Measurements from ENCODE around the gene CBARP. TPM values are rescaled to one million over a fixed set of nuclear protein-coding genes. Genes with fewer than 3 reads are reported as not detected.
"Not testable (repeated sequence)": the region's sequence is repeated elsewhere in the genome, so short reads cannot be mapped to it uniquely, and the experiment has no call there.

The CBARP gene
- total RNA-seq, 1 donor from 2014 or later: 26.2 TPM

DNA sequence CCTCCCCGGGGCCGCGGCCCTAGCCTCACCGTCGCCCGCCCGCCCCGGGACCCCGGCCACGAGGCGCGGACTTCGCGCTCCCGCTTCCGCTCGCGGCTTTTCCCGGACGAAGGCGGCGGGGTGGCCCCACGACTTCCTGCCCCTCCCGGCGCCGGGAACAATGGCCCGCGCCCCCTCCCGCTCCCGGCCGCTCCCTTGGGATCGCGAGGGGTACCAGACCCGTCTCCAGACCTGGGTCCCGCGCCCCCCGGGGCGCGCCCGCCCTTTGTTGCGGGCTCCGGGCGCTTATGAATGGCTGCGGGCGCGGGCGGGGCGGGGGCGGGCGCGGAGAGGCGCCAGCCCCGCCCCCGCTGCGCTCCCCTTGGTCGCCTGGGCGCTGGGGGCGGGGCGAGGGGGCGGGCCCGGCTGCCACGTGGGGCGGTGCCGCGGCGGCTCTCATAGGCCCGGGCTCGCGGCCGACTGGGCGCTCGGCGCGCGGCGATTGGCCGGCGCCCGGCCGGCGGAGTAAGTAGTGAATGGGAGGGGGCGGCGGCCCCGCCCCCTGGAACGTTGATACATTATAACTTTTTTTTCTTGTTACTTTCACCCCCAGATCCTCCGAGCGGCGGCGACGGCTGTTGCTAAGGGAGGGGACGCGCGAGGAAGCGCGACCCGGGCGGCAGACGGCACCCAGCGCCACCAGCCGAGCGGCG, 11.6 kb upstream of the CBARP start:
- H3K9me3 Mint-ChIP-seq: no peaks in the 10 kb centered on the region
- peak overlapping the region; percentile 81 for H3K27ac Mint-ChIP-seq (ENCODE audit: unreplicated experiment)
- DNase-seq (ENCODE audit: low read depth, low spot score): peak; percentile 80
- peaks cover 8% of the 10 kb centered on the region for H3K27me3 Mint-ChIP-seq (ENCODE audit: low read depth)
- peaks cover 3% of the 10 kb centered on the region for H3K4me1 Mint-ChIP-seq
- peaks cover 7% of the 10 kb centered on the region for H3K36me3 Mint-ChIP-seq (ENCODE audit: low read depth)
- TF ChIP-seq, protein P1, sequence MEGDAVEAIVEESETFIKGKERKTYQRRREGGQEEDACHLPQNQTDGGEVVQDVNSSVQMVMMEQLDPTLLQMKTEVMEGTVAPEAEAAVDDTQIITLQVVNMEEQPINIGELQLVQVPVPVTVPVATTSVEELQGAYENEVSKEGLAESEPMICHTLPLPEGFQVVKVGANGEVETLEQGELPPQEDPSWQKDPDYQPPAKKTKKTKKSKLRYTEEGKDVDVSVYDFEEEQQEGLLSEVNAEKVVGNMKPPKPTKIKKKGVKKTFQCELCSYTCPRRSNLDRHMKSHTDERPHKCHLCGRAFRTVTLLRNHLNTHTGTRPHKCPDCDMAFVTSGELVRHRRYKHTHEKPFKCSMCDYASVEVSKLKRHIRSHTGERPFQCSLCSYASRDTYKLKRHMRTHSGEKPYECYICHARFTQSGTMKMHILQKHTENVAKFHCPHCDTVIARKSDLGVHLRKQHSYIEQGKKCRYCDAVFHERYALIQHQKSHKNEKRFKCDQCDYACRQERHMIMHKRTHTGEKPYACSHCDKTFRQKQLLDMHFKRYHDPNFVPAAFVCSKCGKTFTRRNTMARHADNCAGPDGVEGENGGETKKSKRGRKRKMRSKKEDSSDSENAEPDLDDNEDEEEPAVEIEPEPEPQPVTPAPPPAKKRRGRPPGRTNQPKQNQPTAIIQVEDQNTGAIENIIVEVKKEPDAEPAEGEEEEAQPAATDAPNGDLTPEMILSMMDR (conservative IDR thresholded peaks at IDR 0.05): no peak
- H3K4me3 Mint-ChIP-seq: peak overlapping the region; percentile 95

DNA sequence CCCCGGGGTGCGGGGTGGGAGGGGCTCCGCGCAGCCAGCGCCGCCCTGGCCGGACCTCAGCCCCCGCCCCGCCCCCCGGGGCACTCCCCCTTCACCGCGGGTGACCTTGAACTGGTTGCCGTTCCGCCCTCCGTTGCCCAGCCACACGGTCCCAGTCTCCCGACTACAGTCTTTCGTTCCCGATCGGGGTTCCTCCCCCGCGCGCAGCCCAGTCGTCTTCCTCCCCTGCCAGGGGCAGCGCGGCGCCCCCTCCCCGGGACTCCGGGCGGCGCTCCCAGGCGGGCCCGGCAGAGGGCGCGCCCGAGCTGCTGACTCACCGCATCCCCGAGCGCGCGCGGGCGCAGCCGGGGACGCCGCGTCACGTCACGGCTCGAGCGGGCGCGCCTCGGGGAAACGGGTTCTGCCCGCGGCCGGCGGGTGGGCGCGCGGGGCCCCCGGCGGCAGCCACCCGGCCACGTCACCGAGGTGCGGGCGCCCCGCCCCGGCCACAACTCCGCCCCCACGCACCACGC, 11.0 kb upstream of the CBARP start:
- TF ChIP-seq, protein P1 (conservative IDR thresholded peaks at IDR 0.05): peak; percentile 86
- Mint-ChIP-seq H3K27ac (ENCODE audit: unreplicated experiment) (peak overlapping the region; percentile 94), H3K4me3 (peak overlapping the region; percentile 83), H3K9me3 (no peaks in the 10 kb centered on the region), H3K4me1 (peaks cover 4% of the 10 kb centered on the region), H3K27me3 (ENCODE audit: low read depth) (peaks cover 8% of the 10 kb centered on the region), H3K36me3 (ENCODE audit: low read depth) (peaks cover 7% of the 10 kb centered on the region)
- DNase-seq (ENCODE audit: low read depth, low spot score): peak; percentile 83

DNA sequence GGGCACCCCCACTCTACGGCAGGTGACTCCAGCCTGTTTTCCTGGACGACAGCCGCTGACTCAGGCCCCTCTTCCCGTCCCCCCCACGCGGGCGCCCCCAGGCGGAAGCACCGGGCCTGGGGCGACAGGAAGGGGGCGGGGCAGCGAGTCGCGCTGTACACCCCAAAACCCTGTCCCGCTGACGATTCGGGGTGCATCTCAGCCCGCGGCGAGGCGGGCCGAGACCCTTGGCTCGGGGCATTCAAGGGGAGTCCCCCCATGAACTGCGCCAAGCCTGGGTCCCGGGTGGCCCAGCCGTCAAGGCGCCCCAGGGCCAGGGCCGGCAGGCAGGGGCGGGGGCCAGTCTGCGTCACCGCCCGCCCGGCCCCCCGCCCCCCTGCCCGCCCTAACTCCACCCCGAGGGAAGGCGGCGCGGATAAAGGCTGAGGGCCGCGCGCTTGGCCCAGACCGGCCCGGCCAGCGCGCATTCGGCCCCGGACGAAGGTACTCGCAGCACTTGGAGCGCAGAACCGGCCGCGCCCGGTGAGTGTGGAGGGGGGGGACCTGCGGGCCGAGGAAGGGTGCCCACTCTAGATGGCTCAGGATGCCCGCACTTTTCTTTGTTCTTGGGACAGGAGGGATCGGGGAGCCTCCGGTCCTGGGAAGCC, 10.5 kb upstream of the CBARP start, which contains the start of gene MIDN:
TSS of gene MIDN (plus strand) at position 445 of the 647 bp plus-strand sequence. CDS start 1,714 bp downstream, outside the sequence.
- H3K4me1 Mint-ChIP-seq: peaks cover 4% of the 10 kb centered on the region

DNA sequence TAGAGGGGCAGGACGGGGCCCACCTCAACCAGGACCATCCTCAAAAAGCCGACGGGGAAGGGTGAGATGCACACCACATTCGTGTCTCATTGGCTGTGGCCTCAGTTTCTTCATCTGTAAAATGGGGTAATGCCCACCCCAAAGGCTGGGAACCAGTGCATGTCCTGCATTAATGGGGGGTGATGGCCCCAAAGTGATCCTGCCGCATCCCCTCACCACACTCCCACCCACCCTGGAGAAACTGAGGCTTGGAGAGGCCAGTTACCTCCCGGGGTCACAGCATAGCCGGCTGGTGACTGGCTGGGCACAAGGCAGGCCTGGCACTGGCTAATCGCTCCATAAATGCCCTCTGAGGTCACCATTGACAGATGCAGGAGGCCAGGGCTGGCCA, 9.9 kb upstream of the CBARP start:
- Mint-ChIP-seq H3K4me1 (peaks cover 4% of the 10 kb centered on the region), H3K27me3 (ENCODE audit: low read depth) (peaks cover 8% of the 10 kb centered on the region), H3K9me3 (no peaks in the 10 kb centered on the region), H3K27ac (ENCODE audit: unreplicated experiment) (no peak overlapping the region), H3K36me3 (ENCODE audit: low read depth) (peaks cover 7% of the 10 kb centered on the region), H3K4me3 (no peak overlapping the region)
- TF ChIP-seq, protein P1 (conservative IDR thresholded peaks at IDR 0.05): no peak
- no peak for DNase-seq (ENCODE audit: low read depth, low spot score)

More for the DNA sequence above, 10.5 kb upstream of the CBARP start, which contains the start of gene MIDN:
- Mint-ChIP-seq H3K27me3 (ENCODE audit: low read depth) (peaks cover 8% of the 10 kb centered on the region), H3K36me3 (ENCODE audit: low read depth) (peaks cover 7% of the 10 kb centered on the region), H3K4me3 (peak within 1 kb of the TSS; percentile 83), H3K9me3 (no peaks in the 10 kb centered on the region), H3K27ac (ENCODE audit: unreplicated experiment) (peak within 1 kb of the TSS; percentile 94)
- TF ChIP-seq, protein P1 (conservative IDR thresholded peaks at IDR 0.05): no peak
- peak; percentile 59 for DNase-seq (ENCODE audit: low read depth, low spot score)

DNA sequence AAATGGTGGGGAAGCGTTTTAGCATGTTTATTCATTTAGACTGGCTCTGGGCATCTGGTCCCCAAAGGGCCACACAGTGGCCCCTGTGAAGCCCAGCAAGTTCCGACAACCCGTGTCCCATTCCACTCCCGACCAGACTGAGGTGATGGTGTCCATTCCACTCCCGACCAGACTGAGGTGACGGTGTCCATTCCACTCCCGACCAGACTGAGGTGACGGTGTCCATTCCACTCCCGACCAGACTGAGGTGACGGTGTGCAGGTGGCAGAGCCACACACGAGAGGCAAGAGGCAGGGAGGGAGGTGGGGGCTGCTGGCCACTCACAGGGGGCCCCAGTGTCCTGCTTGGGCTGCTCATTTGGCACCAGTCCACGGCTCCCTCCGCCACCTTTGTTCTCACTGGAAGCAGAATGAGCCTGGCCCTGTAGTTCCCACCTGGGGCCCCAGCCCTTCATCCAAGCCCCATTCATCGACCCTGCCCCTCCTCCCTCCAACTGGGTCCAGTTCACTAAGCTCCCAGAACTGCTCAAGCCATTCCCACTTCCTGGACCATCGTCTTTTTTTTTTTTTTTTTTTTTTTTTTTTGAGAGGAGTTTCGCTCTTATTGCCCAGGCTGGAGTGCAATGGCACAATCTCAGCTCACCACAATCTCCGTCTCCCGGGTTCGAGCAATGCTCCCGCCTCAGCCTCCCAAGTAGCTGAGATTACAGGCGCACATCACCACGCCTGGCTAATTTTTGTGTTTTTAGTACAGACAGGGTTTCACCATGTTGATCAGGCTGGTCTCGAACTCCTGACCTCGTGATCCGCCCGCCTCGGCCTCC, 8.7 kb upstream of the CBARP start:
- H3K4me3 Mint-ChIP-seq: peak overlapping the region; percentile 74
- not testable (repeated sequence) for H3K36me3 Mint-ChIP-seq (ENCODE audit: low read depth); H3K4me1 Mint-ChIP-seq; H3K27me3 Mint-ChIP-seq (ENCODE audit: low read depth); H3K9me3 Mint-ChIP-seq; H3K27ac Mint-ChIP-seq (ENCODE audit: unreplicated experiment); DNase-seq (ENCODE audit: low read depth, low spot score)
